SHP77 treated with DMSO at 0.1 percent for 48 hours (cell line): ENCODE results near the gene ZNF557.

Experiments used
- DNase-seq: peaks from one replicate; lab custom pipeline; 2025; lab: John Stamatoyannopoulos, UW

Gene ZNF557

DNA sequence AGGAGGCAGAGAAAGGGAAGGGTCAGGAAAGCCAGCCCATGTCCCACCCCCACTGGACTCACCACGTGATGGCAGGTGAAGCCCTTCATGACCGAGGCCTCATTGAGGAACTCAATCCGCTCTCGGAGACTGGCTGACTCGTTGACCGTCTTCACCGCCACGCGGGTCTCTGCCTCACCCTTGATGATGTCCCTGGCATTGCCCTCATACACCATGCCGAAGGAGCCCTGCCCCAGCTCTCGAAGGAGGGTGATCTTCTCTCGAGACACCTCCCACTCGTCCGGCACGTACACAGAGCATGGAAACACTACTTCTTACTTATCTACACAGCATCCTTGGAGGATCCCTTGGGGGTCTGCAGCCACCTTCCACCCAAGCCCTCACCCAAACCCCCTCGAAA, 55.7 kb downstream of the ZNF557 start:
- no peak for DNase-seq

DNA sequence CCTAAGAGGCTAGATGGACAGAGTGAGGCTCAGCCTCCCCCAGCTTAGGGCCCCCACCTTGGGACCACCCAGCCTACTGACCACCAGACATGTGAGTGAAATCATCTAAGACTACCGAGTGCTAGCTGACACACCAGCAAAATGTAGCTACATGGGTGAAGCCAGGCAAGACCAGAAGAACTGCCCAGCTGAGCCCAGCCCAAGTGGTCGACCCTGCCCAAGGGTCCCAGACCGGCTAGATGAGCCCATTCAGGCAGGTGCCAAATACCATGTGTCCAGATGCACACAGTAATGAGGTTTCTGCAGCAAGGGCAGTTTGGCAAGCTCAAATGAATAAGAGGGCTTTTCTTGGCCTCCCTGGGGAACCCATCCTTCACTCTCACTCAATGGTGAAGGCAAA, 56.6 kb downstream of the ZNF557 start:
- DNase-seq, result no peak

DNA sequence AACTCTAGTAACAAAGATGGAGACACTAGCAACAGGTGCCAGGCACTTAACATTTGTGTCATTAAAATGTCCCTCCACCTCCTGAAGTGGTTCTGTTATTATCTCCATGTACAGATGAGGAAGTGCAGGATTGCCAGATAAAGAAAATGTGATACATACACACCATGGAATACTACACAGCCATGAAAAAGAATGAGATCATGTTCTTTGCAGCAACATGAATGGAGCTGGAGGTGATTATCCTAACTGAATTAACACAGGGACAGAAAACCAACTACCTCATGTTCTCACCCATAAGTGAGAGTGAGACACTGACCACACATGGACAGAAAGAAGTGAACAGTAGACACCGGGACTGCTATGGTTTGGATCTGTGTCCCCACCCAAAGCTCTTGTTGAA, 60.5 kb downstream of the ZNF557 start:
- DNase-seq, result no peak

DNA sequence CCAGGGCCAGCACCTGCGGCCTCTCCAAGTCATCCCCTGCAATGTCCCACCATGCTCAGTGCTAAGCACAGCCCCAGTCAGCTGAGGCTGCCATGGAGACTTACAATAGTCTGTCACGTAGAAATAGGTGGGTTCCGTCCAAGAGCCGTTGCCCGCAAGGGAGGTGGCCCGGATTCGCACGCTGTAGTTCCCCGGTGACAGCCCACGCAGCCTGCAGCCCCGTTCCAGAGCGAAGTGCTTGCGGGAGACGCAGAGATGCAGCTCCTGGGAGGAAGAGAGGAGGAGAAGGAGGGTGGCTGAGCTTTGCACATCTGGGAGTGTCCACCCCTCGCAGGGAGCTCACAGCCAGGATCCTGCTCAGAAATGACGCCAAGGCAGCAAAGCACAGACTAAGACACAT, 62.6 kb downstream of the ZNF557 start:
- no peak for DNase-seq

DNA sequence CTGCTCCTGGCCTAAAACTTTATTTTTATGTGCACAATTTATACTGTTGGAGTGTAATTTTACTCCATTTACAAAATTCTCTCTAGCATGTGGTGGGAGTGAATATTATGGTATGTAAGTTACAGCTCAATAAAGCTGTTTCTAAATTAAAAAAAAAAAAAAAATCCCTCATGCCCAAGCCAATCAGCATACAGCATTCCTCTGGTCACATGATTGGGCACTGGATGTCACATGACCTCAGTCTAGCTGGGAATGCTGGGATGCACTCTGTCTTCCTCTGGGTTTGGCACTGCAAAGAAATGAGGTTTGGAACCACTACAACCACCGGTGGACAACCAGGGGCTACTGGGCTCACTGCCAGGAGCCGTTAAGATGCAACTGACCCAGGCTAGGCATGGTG, 67.6 kb downstream of the ZNF557 start:
- no peak for DNase-seq
